Omental fat pad (tissue), 4 donors: Measurements from ENCODE around the gene BIN1. TPM values are rescaled to one million over a fixed set of nuclear protein-coding genes. Genes with fewer than 3 reads are reported as not detected.

Experiments
- ATAC-seq: fragments of 150-250 bp; one replicate; pipeline ENCODE4 v1.9.1; 2016; ENCODE audit warnings: mild to moderate bottlenecking, moderate library complexity; ENCODE audit not compliant: low FRiP score
- DNase-seq: peaks from one replicate; pipeline ENCODE4 v3.0.0-alpha.2; 2019; ENCODE audit warnings: low spot score
- CTCF ChIP-seq, 3 donors: fragments of 450-650 bp; IDR thresholded peaks; one replicate each; pipeline ENCODE4 v1.5.1; 2016 to 2017; ENCODE audit warnings: antibody characterized with exemption in 3 of 3, mild to moderate bottlenecking in 3 of 3, moderate library complexity in 2 of 3
- total RNA-seq, 4 donors: library from RNA; depleted of rRNA; stranded (reverse); fragments of >200 nt; gene quantifications; one replicate each; pipeline ENCODE4 v1.1.0, GENCODE V29; 2016

BIN1 gene
- total RNA-seq, 4 donors from 2014 or later = 64.2 to 78.5 (median 73.2) TPM

- DNase-seq = peak; percentile 20
- no peak for ATAC-seq
- TF ChIP-seq CTCF (IDR thresholded peaks at IDR 0.05) = no peak
Observed at GRCh38 chr2:127104166-127104660, 2.7 kb downstream of the BIN1 start.

- DNase-seq = peak; percentile 14
- ATAC-seq = no peak
- TF ChIP-seq CTCF (IDR thresholded peaks at IDR 0.05) = no peak
Observed at GRCh38 chr2:127103243-127104165, 3.5 kb downstream of the BIN1 start.

GRCh38 chr2:127102521-127103242 is 4.3 kb downstream of the BIN1 start:
- DNase-seq (no peak), ATAC-seq (no peak)
- TF ChIP-seq CTCF (IDR thresholded peaks at IDR 0.05) = no peak

- TF ChIP-seq CTCF (IDR thresholded peaks at IDR 0.05) = no peak
- ATAC-seq = no peak
- DNase-seq = no peak
Observed at GRCh38 chr2:127101756-127102477, 5.0 kb downstream of the BIN1 start.

- no peak for TF ChIP-seq CTCF (IDR thresholded peaks at IDR 0.05)
- DNase-seq (no peak), ATAC-seq (no peak)
Observed at GRCh38 chr2:127101048-127101611, 5.8 kb downstream of the BIN1 start.

- no peak for TF ChIP-seq CTCF (IDR thresholded peaks at IDR 0.05)
- ATAC-seq (no peak), DNase-seq (no peak)
Observed at GRCh38 chr2:127100251-127101047, 6.5 kb downstream of the BIN1 start.
